MM.1S (cell line): ENCODE measurements around the gene C13orf46.

Experiments used
- DNase-seq: peaks from one replicate; pipeline ENCODE4 v3.0.0-alpha.2; 2015
- H2AFZ ChIP-seq: fragments of 300-600 bp; sonication (generic); 2 replicates; pipeline ENCODE4 v1.6.0; 2016; ENCODE audit warnings: antibody characterized with exemption, low read length
- H3F3A ChIP-seq: fragments of 300-600 bp; sonication (generic); 2 replicates; pipeline ENCODE4 v1.6.1; 2016; ENCODE audit warnings: mild to moderate bottlenecking, antibody characterized with exemption, low read length, moderate library complexity, mixed read lengths; ENCODE audit not compliant: insufficient read depth
- H3K27ac ChIP-seq: fragments of 300-600 bp; sonication (generic); 2 replicates; pipeline ENCODE4 v1.5.1; 2016; ENCODE audit warnings: mild to moderate bottlenecking, low read length
- H3K27me3 ChIP-seq: fragments of 300-600 bp; sonication (generic); replicated peaks from 2 replicates; pipeline ENCODE4 v1.6.0; 2016; ENCODE audit warnings: low read length; ENCODE audit not compliant: insufficient read depth
- H3K36me3 ChIP-seq: fragments of 300-600 bp; sonication (generic); replicated peaks from 2 replicates; pipeline ENCODE4 v1.6.1; 2016; ENCODE audit warnings: mild to moderate bottlenecking, low read length, mixed read lengths; ENCODE audit not compliant: insufficient read depth
- H3K4me1 ChIP-seq: fragments of 300-600 bp; sonication (generic); 2 replicates; pipeline ENCODE4 v1.6.1; 2016; ENCODE audit warnings: low read length, mixed read lengths
- H3K4me2 ChIP-seq: fragments of 300-600 bp; sonication (generic); 2 replicates; pipeline ENCODE4 v1.6.0; 2016; ENCODE audit warnings: low read depth, low read length
- H3K4me3 ChIP-seq: fragments of 300-600 bp; sonication (generic); 2 replicates; pipeline ENCODE4 v1.5.1; 2016; ENCODE audit warnings: low read length, mixed read lengths
- H3K79me2 ChIP-seq: fragments of 300-600 bp; sonication (generic); 2 replicates; pipeline ENCODE4 v1.6.1; 2016; ENCODE audit warnings: mixed run types, low read length, mixed read lengths
- H3K9ac ChIP-seq: fragments of 300-600 bp; sonication (generic); 2 replicates; pipeline ENCODE4 v1.6.1; 2016; ENCODE audit warnings: low read length, mixed read lengths
- H3K9me2 ChIP-seq: fragments of 300-600 bp; sonication (generic); replicated peaks from 2 replicates; pipeline ENCODE4 v1.6.1; 2016; ENCODE audit warnings: mild to moderate bottlenecking, low read length, mixed read lengths; ENCODE audit not compliant: insufficient read depth
- H3K9me3 ChIP-seq: fragments of 300-600 bp; sonication (generic); replicated peaks from 2 replicates; pipeline ENCODE4 v1.6.1; 2016; ENCODE audit warnings: mild to moderate bottlenecking, low read length, mixed read lengths; ENCODE audit not compliant: insufficient read depth
- H4K20me1 ChIP-seq: fragments of 300-600 bp; sonication (generic); 2 replicates; pipeline ENCODE4 v1.6.1; 2016; ENCODE audit warnings: mild to moderate bottlenecking, low read length, moderate library complexity, mixed read lengths; ENCODE audit not compliant: insufficient read depth
- CTCF ChIP-seq: fragments of 300-600 bp; sonication (generic); IDR thresholded peaks from 2 replicates; pipeline ENCODE4 v1.5.1; 2016; ENCODE audit warnings: antibody characterized with exemption, low read length, mixed read lengths
- EZH2 ChIP-seq: fragments of 300-600 bp; sonication (generic); optimal IDR thresholded peaks from 2 replicates; pipeline ENCODE3; 2017; ENCODE audit warnings: low read depth, mild to moderate bottlenecking, antibody characterized with exemption, low read length, mixed read lengths
- EZH2phosphoT487 ChIP-seq: fragments of 300-600 bp; sonication (generic); IDR thresholded peaks from 2 replicates; pipeline ENCODE4 v1.6.1; 2018; ENCODE audit warnings: antibody characterized with exemption, low read length

The C13orf46 gene

GRCh38 chr13:114017028-114017630 lies 43.3 kb upstream of the C13orf46 start:
- DNase-seq: no peak
- Histone ChIP-seq H3K9ac (no peak overlapping the region), H3K27ac (no peak overlapping the region)

GRCh38 chr13:114016321-114017027 lies 42.6 kb upstream of the C13orf46 start:
- Histone ChIP-seq H3K4me1 (no peaks in the 10 kb centered on the region), H3K27ac (no peak overlapping the region), H3K9ac (no peak overlapping the region), H3K36me3 (peaks cover 47% of the 10 kb centered on the region), H3K4me2 (no peak overlapping the region), H3K27me3 (no peaks in the 10 kb centered on the region), H2AFZ (no peak overlapping the region), H3F3A (no peaks in the 10 kb centered on the region), H3K9me2 (no peaks in the 10 kb centered on the region), H3K9me3 (no peaks in the 10 kb centered on the region), H4K20me1 (no peaks in the 10 kb centered on the region), H3K79me2 (peaks cover 76% of the 10 kb centered on the region), H3K4me3 (no peak overlapping the region)
- TF ChIP-seq EZH2phosphoT487: no peak
- TF ChIP-seq CTCF: no peak
- TF ChIP-seq EZH2: no peak
- no peak for DNase-seq

More at GRCh38 chr13:114017028-114017630, 43.3 kb upstream of the C13orf46 start:
- no peaks in the 10 kb centered on the region for H3K4me1 ChIP-seq
- no peaks in the 10 kb centered on the region for H3K9me2 ChIP-seq
- peaks cover 83% of the 10 kb centered on the region for H3K79me2 ChIP-seq
- H3F3A ChIP-seq: no peaks in the 10 kb centered on the region
- H4K20me1 ChIP-seq: no peaks in the 10 kb centered on the region
- no peak overlapping the region for H3K4me2 ChIP-seq
- H3K27me3 ChIP-seq: no peaks in the 10 kb centered on the region
- no peak overlapping the region for H2AFZ ChIP-seq
- no peaks in the 10 kb centered on the region for H3K9me3 ChIP-seq
- no peak overlapping the region for H3K4me3 ChIP-seq
- peaks cover 48% of the 10 kb centered on the region for H3K36me3 ChIP-seq
- no peak for TF ChIP-seq CTCF
- no peak for TF ChIP-seq EZH2phosphoT487
- TF ChIP-seq EZH2: no peak

DNA sequence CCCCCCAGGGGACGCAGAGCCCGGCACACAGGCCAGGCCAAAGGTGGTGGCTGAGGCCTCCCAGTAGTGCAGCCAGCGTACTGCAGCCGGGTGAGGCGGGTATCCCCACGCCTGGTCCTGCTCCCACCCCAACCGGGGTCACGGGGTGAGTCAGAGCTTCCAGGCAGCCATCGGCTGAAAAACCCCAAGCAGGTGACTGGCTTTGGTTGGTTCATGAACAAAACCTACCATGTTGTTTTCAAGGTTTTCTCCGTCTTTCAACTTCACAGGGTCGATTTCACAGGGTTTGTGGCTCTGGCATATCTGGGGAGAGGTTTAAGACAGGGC lies 42.1 kb upstream of the C13orf46 start:
- Histone ChIP-seq H3K4me3 (no peak overlapping the region), H3F3A (no peaks in the 10 kb centered on the region; the same call in 1 of the 2 replicates), H4K20me1 (no peaks in the 10 kb centered on the region), H3K9me2 (no peaks in the 10 kb centered on the region), H3K4me2 (no peak overlapping the region), H3K4me1 (no peaks in the 10 kb centered on the region), H3K79me2 (peaks cover 75% of the 10 kb centered on the region), H3K27ac (no peak overlapping the region), H3K9me3 (no peaks in the 10 kb centered on the region), H3K9ac (no peak overlapping the region), H2AFZ (no peak overlapping the region), H3K36me3 (peaks cover 43% of the 10 kb centered on the region), H3K27me3 (no peaks in the 10 kb centered on the region)
- no peak for TF ChIP-seq EZH2phosphoT487
- TF ChIP-seq CTCF: no peak
- TF ChIP-seq EZH2: no peak
- no peak for DNase-seq
